Upper lobe of left lung (tissue), 4 donors: ENCODE measurements around the gene NRBP1.

Source experiments
- POLR2A ChIP-seq, 4 donors: fragments of 450-650 bp; IDR thresholded peaks; one replicate each; pipeline ENCODE4 v1.5.1; 2016 to 2017; ENCODE audit warnings: antibody characterized with exemption in 4 of 4, mild to moderate bottlenecking in 2 of 4
- POLR2AphosphoS5 ChIP-seq, 2 donors: sonication (generic); formaldehyde crosslinking; IDR thresholded peaks; one replicate each; pipeline ENCODE4 v1.5.1; 2017; ENCODE audit warnings: antibody characterized with exemption in 2 of 2

DNA sequence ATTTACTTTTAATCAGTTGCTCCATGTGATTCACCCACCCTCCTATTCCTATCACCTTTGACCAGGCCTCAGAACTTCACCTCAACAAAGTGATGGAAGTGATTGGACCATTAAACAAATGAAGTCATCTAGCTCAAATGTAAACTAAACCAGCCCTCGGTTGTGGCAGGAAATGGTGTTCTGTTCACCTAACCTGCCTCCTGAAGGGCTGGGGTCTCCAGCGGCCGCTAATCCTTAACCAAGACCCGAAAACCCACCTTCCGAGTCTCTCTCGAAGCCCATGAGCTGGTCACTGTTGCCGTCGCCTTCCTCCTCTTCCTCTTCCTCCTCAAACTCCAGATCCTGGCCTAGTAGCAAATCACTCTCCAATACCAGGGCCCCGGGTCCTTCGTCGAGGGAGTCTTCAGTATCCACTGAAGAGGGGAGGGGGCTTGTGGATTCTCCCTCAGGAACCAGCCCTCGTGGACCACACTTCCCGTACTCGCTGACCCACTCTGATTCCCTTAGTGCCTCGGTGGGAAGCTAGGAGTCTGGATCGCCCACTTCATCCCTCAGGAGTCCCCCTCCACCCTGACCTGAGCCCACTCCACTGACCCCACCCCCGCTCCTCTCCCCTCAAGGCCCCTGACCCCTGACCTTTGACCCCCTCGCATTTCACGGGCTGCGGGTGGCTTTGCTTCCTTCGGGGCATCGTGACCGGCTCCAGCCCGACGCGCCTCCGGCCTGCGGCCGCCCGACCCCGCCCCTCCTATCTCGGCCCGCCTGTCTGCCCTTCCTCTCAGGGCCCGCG lies 48.4 kb upstream of the NRBP1 start:
- TF ChIP-seq POLR2AphosphoS5 (IDR thresholded peaks at IDR 0.05) (no peak), POLR2A (IDR thresholded peaks at IDR 0.05) (no peak)
